GM12865 (cell line): Measurements from ENCODE around the gene SLC25A48.

Source experiments
- DNase-seq: peaks from one replicate; pipeline ENCODE4 v3.0.0; 2010; ENCODE audit warnings: low read depth
- H3K4me3 ChIP-seq: 2 replicates; pipeline ENCODE4 v1.5.1; 2011; ENCODE audit warnings: mild to moderate bottlenecking, low read depth, low read length, control low read depth
- CTCF ChIP-seq: IDR thresholded peaks from 2 replicates; pipeline ENCODE4 v1.5.1; 2011; ENCODE audit warnings: low read length, control low read depth, low read depth, inconsistent platforms; ENCODE audit not compliant: insufficient read depth; ENCODE audit errors: missing control alignments

Gene SLC25A48

GRCh38 chr5:135829681-135830383 is 4.6 kb upstream of the SLC25A48 start:
- peak; percentile 77 for TF ChIP-seq CTCF
- peak; percentile 57 for DNase-seq
- no peak overlapping the region for H3K4me3 ChIP-seq

- no peak for TF ChIP-seq CTCF
- no peak for DNase-seq
- no peak overlapping the region for H3K4me3 ChIP-seq
These were observed 4.1 kb upstream of the SLC25A48 start for GRCh38 chr5:135830384-135830700.

- no peak for TF ChIP-seq CTCF
- no peak overlapping the region for H3K4me3 ChIP-seq
- no peak for DNase-seq
These were observed 3.6 kb upstream of the SLC25A48 start for GRCh38 chr5:135830876-135831275.

- H3K4me3 ChIP-seq: no peak overlapping the region
- DNase-seq: no peak
- TF ChIP-seq CTCF: no peak
These were observed 3.0 kb upstream of the SLC25A48 start for GRCh38 chr5:135831439-135831838.

- no peak for DNase-seq
- H3K4me3 ChIP-seq: no peak overlapping the region
- TF ChIP-seq CTCF: no peak
These were observed 2.5 kb upstream of the SLC25A48 start for GRCh38 chr5:135831851-135832555.

GRCh38 chr5:135832941-135833920 is 1.2 kb upstream of the SLC25A48 start:
- TF ChIP-seq CTCF: no peak
- H3K4me3 ChIP-seq: no peak overlapping the region
- DNase-seq: no peak
